GM19099 (cell line): ENCODE data around the gene RASAL3.

Source experiments
- POLR2A ChIP-seq: IDR thresholded peaks from 3 replicates; pipeline ENCODE4 v1.6.1; 2011; ENCODE audit warnings: low read depth; ENCODE audit not compliant: insufficient read length; ENCODE audit errors: extremely low read depth

RASAL3 gene

GRCh38 chr19:15422296-15423075 lies 41.9 kb downstream of the RASAL3 start:
- no peak for TF ChIP-seq POLR2A

DNA sequence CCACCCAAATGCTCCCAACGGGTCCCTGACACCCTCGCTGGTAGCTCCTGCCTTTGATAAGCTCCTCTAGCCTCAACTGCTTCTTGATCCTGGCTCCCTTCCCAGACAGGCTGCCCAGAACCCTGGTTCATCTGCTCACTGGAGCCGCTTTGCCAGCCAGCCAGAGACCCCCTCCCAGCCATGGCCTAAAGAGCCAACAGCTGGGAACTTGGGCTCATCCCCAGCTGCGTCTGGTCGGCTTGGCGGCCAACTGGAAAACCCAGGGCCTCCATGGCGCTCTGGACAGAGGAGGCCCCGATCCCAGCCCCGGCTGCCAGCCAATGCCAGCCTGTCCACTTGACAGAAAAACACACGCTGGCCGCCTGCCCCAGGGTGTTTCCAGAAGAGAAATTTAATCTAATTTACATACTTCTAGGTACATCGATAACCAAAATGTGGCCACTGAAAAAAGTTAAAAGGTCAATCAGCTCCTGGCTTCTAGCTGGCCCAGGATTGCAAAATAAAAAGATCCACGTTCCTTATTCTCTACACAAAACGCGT lies 42.6 kb downstream of the RASAL3 start:
- no peak for TF ChIP-seq POLR2A

DNA sequence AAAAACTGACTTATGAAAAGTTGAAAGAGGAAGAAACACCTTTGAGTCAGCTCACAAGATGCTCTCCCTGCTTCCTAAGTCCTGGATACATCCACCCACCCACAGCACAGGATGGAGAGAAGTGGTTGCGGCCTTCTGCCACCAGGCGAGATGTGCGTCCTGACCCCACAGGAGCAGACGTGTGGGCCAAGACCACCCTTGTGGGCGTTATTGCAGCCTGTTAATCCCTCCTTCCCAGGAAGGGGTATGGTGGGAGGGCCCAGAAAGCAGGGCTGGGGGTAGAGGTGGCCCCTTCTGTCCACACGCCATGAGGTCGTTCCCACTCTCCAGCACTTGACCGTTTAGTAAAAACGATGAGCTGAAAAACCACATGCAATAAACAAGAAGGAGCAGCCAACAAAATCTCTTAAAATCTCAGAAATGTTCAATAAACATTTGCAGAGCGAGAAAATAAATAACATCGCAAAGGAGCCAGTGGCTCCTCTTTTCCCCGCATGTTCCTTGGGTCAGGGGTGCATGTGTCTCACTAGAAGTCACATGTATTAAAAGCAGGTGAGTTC lies 43.1 kb downstream of the RASAL3 start:
- TF ChIP-seq POLR2A = no peak

DNA sequence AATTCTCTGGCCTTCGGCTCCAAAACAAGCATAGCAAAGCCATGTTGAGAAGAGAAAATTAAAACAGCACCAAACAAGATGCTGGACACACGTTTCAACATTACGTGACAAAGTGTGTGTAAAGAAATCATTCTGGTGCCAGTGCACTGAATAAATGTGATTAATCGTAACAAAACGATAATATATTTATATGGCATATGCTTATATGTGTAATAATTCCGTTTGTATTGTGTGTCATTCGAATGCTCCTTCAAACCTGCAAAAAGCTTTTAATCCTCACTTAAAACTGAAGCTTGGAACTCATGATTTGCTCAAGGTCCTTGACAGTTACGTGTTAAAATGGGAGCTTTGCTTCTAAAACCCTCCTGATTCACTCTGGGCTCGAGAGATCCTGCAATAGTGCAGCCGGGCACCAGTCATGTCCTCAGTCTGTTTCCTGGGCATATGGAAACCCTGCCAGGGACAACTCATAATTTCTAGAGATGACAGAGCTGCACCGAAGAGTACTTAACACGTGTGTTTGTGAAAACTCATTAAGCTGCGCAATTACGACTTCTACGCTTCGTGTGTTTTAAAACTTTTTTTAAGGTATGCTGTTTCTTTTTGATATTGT lies 44.8 kb downstream of the RASAL3 start:
- no peak for TF ChIP-seq POLR2A

- TF ChIP-seq POLR2A = peak; percentile 90
Observed at GRCh38 chr19:15418579-15419412, 45.5 kb downstream of the RASAL3 start, which contains the start of gene AKAP8L. Gene AKAP8L (minus strand): TSS chr19:15418988. CDS start chr19:15418923, 65 bp downstream.

- no peak for TF ChIP-seq POLR2A
Observed at GRCh38 chr19:15418231-15418578, 46.1 kb downstream of the RASAL3 start.

DNA sequence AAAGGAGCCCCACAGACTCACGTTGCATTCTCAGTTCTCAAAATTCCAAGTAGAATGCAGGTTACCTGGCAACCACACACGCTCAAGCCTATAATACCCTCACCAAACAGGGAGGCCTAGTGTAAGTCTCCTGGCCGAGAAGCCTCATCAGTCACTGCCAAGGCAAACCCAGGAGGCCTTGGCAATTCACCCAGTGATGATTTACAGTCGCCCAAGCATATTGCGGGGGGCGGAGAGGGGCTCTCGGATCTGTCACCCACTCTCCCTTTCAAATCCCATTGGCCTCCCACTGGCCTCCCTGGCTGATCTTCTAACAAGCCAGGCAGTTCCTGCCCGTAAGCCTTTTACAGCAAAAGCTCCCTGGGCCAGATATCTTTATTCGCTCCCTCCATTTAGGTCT lies 46.6 kb downstream of the RASAL3 start:
- no peak for TF ChIP-seq POLR2A

DNA sequence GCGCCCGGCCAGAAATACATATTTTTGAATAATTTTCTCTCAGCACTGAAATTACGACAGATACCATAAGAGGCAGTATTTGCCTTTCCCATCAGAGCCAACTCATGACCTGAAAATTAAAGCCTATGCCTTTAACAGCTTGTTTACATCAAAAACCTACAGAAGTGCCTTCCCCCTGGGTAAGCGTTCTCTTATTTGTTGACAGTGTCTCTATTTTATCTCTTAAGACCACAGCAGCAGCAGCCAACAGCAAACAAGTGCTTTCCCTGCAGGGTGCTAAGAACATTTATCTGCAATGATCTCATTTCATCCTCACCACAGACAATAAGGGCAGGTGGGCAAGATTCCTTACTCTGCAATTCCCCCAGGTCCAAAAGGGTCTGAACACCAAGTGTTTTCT lies 51.5 kb downstream of the RASAL3 start:
- TF ChIP-seq POLR2A = no peak

GRCh38 chr19:15404780-15405211 lies 59.5 kb downstream of the RASAL3 start:
- no peak for TF ChIP-seq POLR2A

DNA sequence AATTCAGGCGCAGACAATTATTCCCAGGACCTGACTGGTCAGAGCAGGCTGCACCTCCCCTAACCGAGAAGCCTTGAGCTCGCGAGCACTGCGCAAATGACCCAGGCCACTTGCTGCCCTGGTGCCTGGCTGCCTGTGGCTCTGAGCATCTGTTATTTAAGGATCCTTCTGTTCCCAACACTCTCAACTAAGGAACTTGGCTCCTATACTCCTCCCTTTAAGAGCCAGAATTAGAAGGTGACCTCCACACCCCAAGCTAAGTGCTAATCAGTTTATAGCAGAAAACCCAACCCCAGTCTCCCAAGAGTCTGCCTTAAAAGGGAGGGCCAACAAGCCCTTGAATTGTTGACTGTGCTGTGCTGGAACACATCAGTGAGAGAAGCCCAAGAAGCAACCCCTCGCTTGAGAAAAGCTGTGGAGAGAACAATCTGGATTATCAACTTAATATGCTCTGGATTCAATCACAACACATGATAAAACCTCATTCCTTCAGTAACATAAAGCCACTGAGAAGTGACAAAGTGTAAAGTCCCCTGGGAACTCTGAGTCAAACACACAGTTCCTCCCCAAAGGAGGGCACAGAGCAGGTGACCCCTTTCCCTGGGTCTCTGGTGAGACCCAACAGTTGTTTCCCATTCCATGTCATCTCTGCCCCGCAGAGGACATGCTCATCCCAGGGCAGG lies 60.1 kb downstream of the RASAL3 start:
- TF ChIP-seq POLR2A = no peak

DNA sequence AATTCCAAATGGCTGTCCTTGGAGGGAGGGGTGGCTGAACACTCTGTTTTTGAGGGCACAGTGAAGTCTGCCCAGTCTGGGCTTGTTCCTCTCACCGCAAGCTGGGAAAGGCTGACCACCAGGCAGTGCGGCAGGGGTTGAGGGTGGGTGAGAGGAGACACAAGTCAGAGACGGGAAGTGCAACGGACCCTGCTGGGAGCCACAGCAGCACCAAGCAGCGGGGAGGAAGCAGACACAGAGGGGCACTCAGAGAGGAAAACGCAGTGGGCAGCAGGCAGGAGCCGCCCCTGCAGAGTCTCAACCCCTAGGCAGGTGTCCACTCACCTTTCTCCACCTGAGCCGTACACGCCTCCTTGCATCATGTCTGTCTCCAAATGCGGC lies 61.2 kb downstream of the RASAL3 start:
- no peak for TF ChIP-seq POLR2A

- TF ChIP-seq POLR2A = no peak
Observed at GRCh38 chr19:15402411-15403150, 61.8 kb downstream of the RASAL3 start.
